Dendritic cell treated with granulocyte-macrophage colony-stimulating factor and Interleukin-4, amounts not matched to agents 40 ng/mL and 50 ng/mL, for 4 days (primary cell): ENCODE data around the gene GAS2.

Experiments
- H3K27ac Mint-ChIP-seq: one replicate; pipeline ENCODE4 v1.8.0; 2022; ENCODE audit warnings: mild to moderate bottlenecking, mixed read lengths
- H3K27me3 Mint-ChIP-seq: one replicate; pipeline ENCODE4 v1.8.0; 2022; ENCODE audit warnings: mild to moderate bottlenecking, mixed read lengths
- H3K36me3 Mint-ChIP-seq: one replicate; pipeline ENCODE4 v1.8.0; 2022; ENCODE audit warnings: low read depth, mixed read lengths
- H3K4me1 Mint-ChIP-seq: one replicate; pipeline ENCODE4 v1.8.0; 2022; ENCODE audit warnings: low read depth, mixed read lengths
- H3K4me3 Mint-ChIP-seq: one replicate; pipeline ENCODE4 v1.8.0; 2022; ENCODE audit warnings: mild to moderate bottlenecking, moderate library complexity, mixed read lengths
- H3K9me3 Mint-ChIP-seq: one replicate; pipeline ENCODE4 v1.8.0; 2022; ENCODE audit warnings: mixed read lengths
- intact Hi-C: fragments of 100-400 bp; cut with micrococcal nuclease; formaldehyde crosslinking; loops from one replicate; pipeline ENCODE4 v1.15.0; 2022

GAS2 gene

GRCh38 chr11:22688914-22689313, 22.5 kb downstream of the GAS2 start:
- no peak overlapping the region for H3K4me3 Mint-ChIP-seq
- H3K27me3 Mint-ChIP-seq = no peaks in the 10 kb centered on the region
- intact Hi-C loops = no loop called here
- no peaks in the 10 kb centered on the region for H3K36me3 Mint-ChIP-seq
- no peak overlapping the region for H3K27ac Mint-ChIP-seq
- H3K9me3 Mint-ChIP-seq = no peaks in the 10 kb centered on the region
- no peaks in the 10 kb centered on the region for H3K4me1 Mint-ChIP-seq

- H3K27ac Mint-ChIP-seq = no peak overlapping the region
- no peaks in the 10 kb centered on the region for H3K4me1 Mint-ChIP-seq
- H3K4me3 Mint-ChIP-seq = no peak overlapping the region
- no peaks in the 10 kb centered on the region for H3K9me3 Mint-ChIP-seq
- H3K27me3 Mint-ChIP-seq = no peaks in the 10 kb centered on the region
- H3K36me3 Mint-ChIP-seq = no peaks in the 10 kb centered on the region
- intact Hi-C loops = no loop called here
Measured at GRCh38 chr11:22690257-22690656, 23.8 kb downstream of the GAS2 start.

GRCh38 chr11:22690871-22691270, 24.5 kb downstream of the GAS2 start:
- H3K27me3 Mint-ChIP-seq = no peaks in the 10 kb centered on the region
- H3K36me3 Mint-ChIP-seq = no peaks in the 10 kb centered on the region
- no peak overlapping the region for H3K27ac Mint-ChIP-seq
- H3K4me3 Mint-ChIP-seq = no peak overlapping the region
- H3K4me1 Mint-ChIP-seq = no peaks in the 10 kb centered on the region
- intact Hi-C loops = no loop called here
- H3K9me3 Mint-ChIP-seq = no peaks in the 10 kb centered on the region

GRCh38 chr11:22699388-22699787, 33.0 kb downstream of the GAS2 start:
- Mint-ChIP-seq H3K27ac (no peak overlapping the region), H3K4me3 (no peak overlapping the region), H3K4me1 (no peaks in the 10 kb centered on the region), H3K36me3 (no peaks in the 10 kb centered on the region), H3K27me3 (no peaks in the 10 kb centered on the region), H3K9me3 (no peaks in the 10 kb centered on the region)
- intact Hi-C loops = no loop called here

GRCh38 chr11:22702031-22702430, 35.6 kb downstream of the GAS2 start:
- Mint-ChIP-seq H3K4me1 (no peaks in the 10 kb centered on the region), H3K27ac (no peak overlapping the region), H3K9me3 (no peaks in the 10 kb centered on the region), H3K4me3 (no peak overlapping the region), H3K36me3 (no peaks in the 10 kb centered on the region), H3K27me3 (no peaks in the 10 kb centered on the region)
- intact Hi-C loops = no loop called here

GRCh38 chr11:22703040-22703439, 36.6 kb downstream of the GAS2 start:
- Mint-ChIP-seq H3K27ac (no peak overlapping the region), H3K4me1 (no peaks in the 10 kb centered on the region), H3K27me3 (no peaks in the 10 kb centered on the region), H3K4me3 (no peak overlapping the region), H3K9me3 (no peaks in the 10 kb centered on the region), H3K36me3 (no peaks in the 10 kb centered on the region)
- intact Hi-C loops = no loop called here

GRCh38 chr11:22703591-22703990, 37.2 kb downstream of the GAS2 start:
- Mint-ChIP-seq H3K4me1 (no peaks in the 10 kb centered on the region), H3K9me3 (no peaks in the 10 kb centered on the region), H3K36me3 (no peaks in the 10 kb centered on the region), H3K4me3 (no peak overlapping the region), H3K27ac (no peak overlapping the region), H3K27me3 (no peaks in the 10 kb centered on the region)
- intact Hi-C loops = no loop called here

- Mint-ChIP-seq H3K9me3 (no peaks in the 10 kb centered on the region), H3K4me1 (no peaks in the 10 kb centered on the region), H3K4me3 (no peak overlapping the region), H3K27me3 (no peaks in the 10 kb centered on the region), H3K36me3 (no peaks in the 10 kb centered on the region), H3K27ac (no peak overlapping the region)
- intact Hi-C loops = no loop called here
Measured at GRCh38 chr11:22707119-22707899, 40.9 kb downstream of the GAS2 start.

- Mint-ChIP-seq H3K27me3 (no peaks in the 10 kb centered on the region), H3K27ac (no peak overlapping the region), H3K4me3 (no peak overlapping the region), H3K9me3 (no peaks in the 10 kb centered on the region), H3K4me1 (no peaks in the 10 kb centered on the region), H3K36me3 (no peaks in the 10 kb centered on the region)
- intact Hi-C loops = no loop called here
Measured at GRCh38 chr11:22711071-22711770, 44.8 kb downstream of the GAS2 start.

- Mint-ChIP-seq H3K4me1 (no peaks in the 10 kb centered on the region), H3K27me3 (no peaks in the 10 kb centered on the region), H3K27ac (no peak overlapping the region), H3K4me3 (no peak overlapping the region), H3K36me3 (no peaks in the 10 kb centered on the region), H3K9me3 (no peaks in the 10 kb centered on the region)
- intact Hi-C loops = no loop called here
Measured at GRCh38 chr11:22711880-22712279, 45.5 kb downstream of the GAS2 start.

GRCh38 chr11:22713336-22713735, 46.9 kb downstream of the GAS2 start:
- Mint-ChIP-seq H3K4me1 (no peaks in the 10 kb centered on the region), H3K36me3 (no peaks in the 10 kb centered on the region), H3K4me3 (no peak overlapping the region), H3K27me3 (no peaks in the 10 kb centered on the region), H3K9me3 (no peaks in the 10 kb centered on the region), H3K27ac (no peak overlapping the region)
- intact Hi-C loops = no loop called here

- H3K4me1 Mint-ChIP-seq = no peaks in the 10 kb centered on the region
- H3K4me3 Mint-ChIP-seq = no peak overlapping the region
- H3K27ac Mint-ChIP-seq = no peak overlapping the region
- intact Hi-C loops = no loop called here
- no peaks in the 10 kb centered on the region for H3K36me3 Mint-ChIP-seq
- no peaks in the 10 kb centered on the region for H3K27me3 Mint-ChIP-seq
- H3K9me3 Mint-ChIP-seq = no peaks in the 10 kb centered on the region
Measured at GRCh38 chr11:22715971-22716370, 49.6 kb downstream of the GAS2 start.

GRCh38 chr11:22720457-22720856, 54.0 kb downstream of the GAS2 start:
- H3K27ac Mint-ChIP-seq = no peak overlapping the region
- no peaks in the 10 kb centered on the region for H3K36me3 Mint-ChIP-seq
- H3K9me3 Mint-ChIP-seq = no peaks in the 10 kb centered on the region
- H3K27me3 Mint-ChIP-seq = no peaks in the 10 kb centered on the region
- no peak overlapping the region for H3K4me3 Mint-ChIP-seq
- no peaks in the 10 kb centered on the region for H3K4me1 Mint-ChIP-seq
- intact Hi-C loops = no loop called here

- Mint-ChIP-seq H3K27ac (no peak overlapping the region), H3K36me3 (no peaks in the 10 kb centered on the region), H3K27me3 (no peaks in the 10 kb centered on the region), H3K4me1 (no peaks in the 10 kb centered on the region), H3K4me3 (no peak overlapping the region), H3K9me3 (no peaks in the 10 kb centered on the region)
- intact Hi-C loops = no loop called here
Measured at GRCh38 chr11:22723274-22723673, 56.9 kb downstream of the GAS2 start.

GRCh38 chr11:22725079-22725478, 58.7 kb downstream of the GAS2 start:
- Mint-ChIP-seq H3K27me3 (no peaks in the 10 kb centered on the region), H3K4me1 (no peaks in the 10 kb centered on the region), H3K27ac (no peak overlapping the region), H3K9me3 (no peaks in the 10 kb centered on the region), H3K36me3 (no peaks in the 10 kb centered on the region), H3K4me3 (no peak overlapping the region)
- intact Hi-C loops = no loop called here
